ENCODE data around the gene MAFG. TPM values are rescaled to one million over a fixed set of nuclear protein-coding genes. Genes with fewer than 3 reads are reported as not detected.

The MAFG gene
- total and polyA plus RNA-seq, 9 of the 15 experiments (the other 6 are each of a cell fraction or from before 2014, with no cell fraction given), result 1.1 to 58.1 (median 24.9) TPM

DNA sequence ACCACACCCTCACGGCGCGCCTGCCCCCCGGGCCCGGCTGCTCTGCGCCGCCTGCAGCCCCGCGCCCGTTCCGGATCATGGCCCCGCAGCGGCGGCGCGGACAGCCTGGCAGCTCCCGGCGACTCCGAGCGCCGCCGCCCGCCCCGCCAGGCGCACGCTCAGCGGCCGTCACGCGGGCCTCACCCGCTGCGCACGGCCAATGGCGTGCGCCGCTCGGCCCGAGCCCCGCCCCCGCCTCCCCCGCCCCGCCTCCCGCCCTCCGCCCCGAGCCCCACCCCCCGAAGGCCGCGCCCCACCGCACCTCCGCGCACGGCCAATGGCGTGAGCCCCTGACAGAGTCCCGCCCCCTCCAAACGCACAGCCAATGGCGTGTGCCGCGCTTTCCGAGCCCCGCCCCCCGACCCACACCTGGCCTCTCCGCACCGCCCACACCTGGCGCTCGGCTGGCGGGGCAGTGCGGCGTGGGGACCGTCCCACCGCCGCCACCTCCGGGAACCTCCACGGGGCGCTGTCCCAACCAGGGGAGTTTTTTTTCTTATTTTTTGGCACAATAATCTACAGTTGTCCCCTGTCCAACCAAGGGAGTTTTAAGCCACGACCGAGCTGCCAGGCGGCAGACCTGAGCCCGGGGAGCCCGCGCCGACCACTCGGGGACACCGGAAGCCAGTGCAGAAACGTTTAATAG is 16.1 kb downstream of the MAFG start, which contains the start of gene PCYT2 (continued):
- TF ChIP-seq, protein P1, sequence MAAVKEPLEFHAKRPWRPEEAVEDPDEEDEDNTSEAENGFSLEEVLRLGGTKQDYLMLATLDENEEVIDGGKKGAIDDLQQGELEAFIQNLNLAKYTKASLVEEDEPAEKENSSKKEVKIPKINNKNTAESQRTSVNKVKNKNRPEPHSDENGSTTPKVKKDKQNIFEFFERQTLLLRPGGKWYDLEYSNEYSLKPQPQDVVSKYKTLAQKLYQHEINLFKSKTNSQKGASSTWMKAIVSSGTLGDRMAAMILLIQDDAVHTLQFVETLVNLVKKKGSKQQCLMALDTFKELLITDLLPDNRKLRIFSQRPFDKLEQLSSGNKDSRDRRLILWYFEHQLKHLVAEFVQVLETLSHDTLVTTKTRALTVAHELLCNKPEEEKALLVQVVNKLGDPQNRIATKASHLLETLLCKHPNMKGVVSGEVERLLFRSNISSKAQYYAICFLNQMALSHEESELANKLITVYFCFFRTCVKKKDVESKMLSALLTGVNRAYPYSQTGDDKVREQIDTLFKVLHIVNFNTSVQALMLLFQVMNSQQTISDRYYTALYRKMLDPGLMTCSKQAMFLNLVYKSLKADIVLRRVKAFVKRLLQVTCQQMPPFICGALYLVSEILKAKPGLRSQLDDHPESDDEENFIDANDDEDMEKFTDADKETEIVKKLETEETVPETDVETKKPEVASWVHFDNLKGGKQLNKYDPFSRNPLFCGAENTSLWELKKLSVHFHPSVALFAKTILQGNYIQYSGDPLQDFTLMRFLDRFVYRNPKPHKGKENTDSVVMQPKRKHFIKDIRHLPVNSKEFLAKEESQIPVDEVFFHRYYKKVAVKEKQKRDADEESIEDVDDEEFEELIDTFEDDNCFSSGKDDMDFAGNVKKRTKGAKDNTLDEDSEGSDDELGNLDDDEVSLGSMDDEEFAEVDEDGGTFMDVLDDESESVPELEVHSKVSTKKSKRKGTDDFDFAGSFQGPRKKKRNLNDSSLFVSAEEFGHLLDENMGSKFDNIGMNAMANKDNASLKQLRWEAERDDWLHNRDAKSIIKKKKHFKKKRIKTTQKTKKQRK (IDR thresholded peaks at IDR 0.05; ENCODE audit: borderline replicate concordance, low read depth, low read length), result no peak
- TF ChIP-seq ZNF143 (CRISPR knock-in tag; IDR thresholded peaks at IDR 0.05) (no peak), GATAD2A (IDR thresholded peaks at IDR 0.05) (no peak), COPS2 (conservative IDR thresholded peaks at IDR 0.05) (no peak), CBX5 (IDR thresholded peaks at IDR 0.05; ENCODE audit: borderline replicate concordance, low read depth) (no peak), POLR2A (conservative IDR thresholded peaks at IDR 0.05) (peak; percentile 42; the same call in 1 of the 2 replicates), GTF2F1 (IDR thresholded peaks at IDR 0.05; ENCODE audit: low read depth, low read length) (no peak), ZNF12 (CRISPR knock-in tag; IDR thresholded peaks at IDR 0.05) (no peak), NFATC3 (IDR thresholded peaks at IDR 0.05) (no peak)
- TF ChIP-seq, protein P2, sequence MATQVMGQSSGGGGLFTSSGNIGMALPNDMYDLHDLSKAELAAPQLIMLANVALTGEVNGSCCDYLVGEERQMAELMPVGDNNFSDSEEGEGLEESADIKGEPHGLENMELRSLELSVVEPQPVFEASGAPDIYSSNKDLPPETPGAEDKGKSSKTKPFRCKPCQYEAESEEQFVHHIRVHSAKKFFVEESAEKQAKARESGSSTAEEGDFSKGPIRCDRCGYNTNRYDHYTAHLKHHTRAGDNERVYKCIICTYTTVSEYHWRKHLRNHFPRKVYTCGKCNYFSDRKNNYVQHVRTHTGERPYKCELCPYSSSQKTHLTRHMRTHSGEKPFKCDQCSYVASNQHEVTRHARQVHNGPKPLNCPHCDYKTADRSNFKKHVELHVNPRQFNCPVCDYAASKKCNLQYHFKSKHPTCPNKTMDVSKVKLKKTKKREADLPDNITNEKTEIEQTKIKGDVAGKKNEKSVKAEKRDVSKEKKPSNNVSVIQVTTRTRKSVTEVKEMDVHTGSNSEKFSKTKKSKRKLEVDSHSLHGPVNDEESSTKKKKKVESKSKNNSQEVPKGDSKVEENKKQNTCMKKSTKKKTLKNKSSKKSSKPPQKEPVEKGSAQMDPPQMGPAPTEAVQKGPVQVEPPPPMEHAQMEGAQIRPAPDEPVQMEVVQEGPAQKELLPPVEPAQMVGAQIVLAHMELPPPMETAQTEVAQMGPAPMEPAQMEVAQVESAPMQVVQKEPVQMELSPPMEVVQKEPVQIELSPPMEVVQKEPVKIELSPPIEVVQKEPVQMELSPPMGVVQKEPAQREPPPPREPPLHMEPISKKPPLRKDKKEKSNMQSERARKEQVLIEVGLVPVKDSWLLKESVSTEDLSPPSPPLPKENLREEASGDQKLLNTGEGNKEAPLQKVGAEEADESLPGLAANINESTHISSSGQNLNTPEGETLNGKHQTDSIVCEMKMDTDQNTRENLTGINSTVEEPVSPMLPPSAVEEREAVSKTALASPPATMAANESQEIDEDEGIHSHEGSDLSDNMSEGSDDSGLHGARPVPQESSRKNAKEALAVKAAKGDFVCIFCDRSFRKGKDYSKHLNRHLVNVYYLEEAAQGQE (IDR thresholded peaks at IDR 0.05; ENCODE audit: borderline replicate concordance), result no peak
- TF ChIP-seq, protein P2 (CRISPR knock-in tag; IDR thresholded peaks at IDR 0.05; ENCODE audit: low read depth), result no peak
- TF ChIP-seq, protein P3, sequence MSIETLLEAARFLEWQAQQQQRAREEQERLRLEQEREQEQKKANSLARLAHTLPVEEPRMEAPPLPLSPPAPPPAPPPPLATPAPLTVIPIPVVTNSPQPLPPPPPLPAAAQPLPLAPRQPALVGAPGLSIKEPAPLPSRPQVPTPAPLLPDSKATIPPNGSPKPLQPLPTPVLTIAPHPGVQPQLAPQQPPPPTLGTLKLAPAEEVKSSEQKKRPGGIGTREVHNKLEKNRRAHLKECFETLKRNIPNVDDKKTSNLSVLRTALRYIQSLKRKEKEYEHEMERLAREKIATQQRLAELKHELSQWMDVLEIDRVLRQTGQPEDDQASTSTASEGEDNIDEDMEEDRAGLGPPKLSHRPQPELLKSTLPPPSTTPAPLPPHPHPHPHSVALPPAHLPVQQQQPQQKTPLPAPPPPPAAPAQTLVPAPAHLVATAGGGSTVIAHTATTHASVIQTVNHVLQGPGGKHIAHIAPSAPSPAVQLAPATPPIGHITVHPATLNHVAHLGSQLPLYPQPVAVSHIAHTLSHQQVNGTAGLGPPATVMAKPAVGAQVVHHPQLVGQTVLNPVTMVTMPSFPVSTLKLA (conservative IDR thresholded peaks at IDR 0.05), result peak; percentile 44 to 51
- TF ChIP-seq, protein P4, sequence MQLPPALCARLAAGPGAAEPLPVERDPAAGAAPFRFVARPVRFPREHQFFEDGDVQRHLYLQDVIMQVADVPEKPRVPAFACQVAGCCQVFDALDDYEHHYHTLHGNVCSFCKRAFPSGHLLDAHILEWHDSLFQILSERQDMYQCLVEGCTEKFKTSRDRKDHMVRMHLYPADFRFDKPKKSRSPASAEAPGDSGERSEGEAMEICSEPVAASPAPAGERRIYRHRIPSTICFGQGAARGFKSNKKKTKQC (CRISPR knock-in tag; IDR thresholded peaks at IDR 0.05), result no peak
- TF ChIP-seq, protein P5, sequence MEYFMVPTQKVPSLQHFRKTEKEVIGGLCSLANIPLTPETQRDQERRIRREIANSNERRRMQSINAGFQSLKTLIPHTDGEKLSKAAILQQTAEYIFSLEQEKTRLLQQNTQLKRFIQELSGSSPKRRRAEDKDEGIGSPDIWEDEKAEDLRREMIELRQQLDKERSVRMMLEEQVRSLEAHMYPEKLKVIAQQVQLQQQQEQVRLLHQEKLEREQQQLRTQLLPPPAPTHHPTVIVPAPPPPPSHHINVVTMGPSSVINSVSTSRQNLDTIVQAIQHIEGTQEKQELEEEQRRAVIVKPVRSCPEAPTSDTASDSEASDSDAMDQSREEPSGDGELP (CRISPR knock-in tag; IDR thresholded peaks at IDR 0.05; ENCODE audit: borderline replicate concordance), result peak; percentile 69; the same call in 1 of the 2 replicates
